GM23248 (cell line): ENCODE data around the gene RPA1. TPM values are rescaled to one million over a fixed set of nuclear protein-coding genes. Genes with fewer than 3 reads are reported as not detected.

Experiments
- DNase-seq: peaks from one replicate; pipeline ENCODE4 v3.0.0-alpha.2; 2015
- H2AFZ ChIP-seq: fragments of 200-600 bp; sonication (generic); 2 replicates; pipeline ENCODE4 v1.6.1; 2016; ENCODE audit warnings: antibody characterized with exemption
- H3F3A ChIP-seq: fragments of 200-600 bp; sonication (generic); 2 replicates; pipeline ENCODE4 v1.6.1; 2016; ENCODE audit warnings: mild to moderate bottlenecking, antibody characterized with exemption, mixed run types; ENCODE audit not compliant: insufficient read depth
- H3K27ac ChIP-seq: fragments of 200-600 bp; sonication (generic); 2 replicates; pipeline ENCODE4 v1.5.1; 2016; ENCODE audit warnings: mild to moderate bottlenecking
- H3K27me3 ChIP-seq: fragments of 200-600 bp; sonication (generic); replicated peaks from 2 replicates; pipeline ENCODE4 v1.6.1; 2016; ENCODE audit warnings: mild to moderate bottlenecking; ENCODE audit not compliant: insufficient read depth
- H3K36me3 ChIP-seq: fragments of 200-600 bp; sonication (generic); 2 replicates; pipeline ENCODE4 v1.6.1; 2016; ENCODE audit warnings: low read depth, mild to moderate bottlenecking
- H3K4me1 ChIP-seq: fragments of 200-600 bp; sonication (generic); 2 replicates; pipeline ENCODE4 v1.6.1; 2016; ENCODE audit warnings: mild to moderate bottlenecking; ENCODE audit not compliant: insufficient read depth
- H3K4me2 ChIP-seq: fragments of 200-600 bp; sonication (generic); one replicate; pipeline ENCODE4 v1.6.1; 2016; ENCODE audit warnings: mild to moderate bottlenecking; ENCODE audit not compliant: unreplicated experiment
- H3K4me3 ChIP-seq: fragments of 200-600 bp; sonication (generic); 2 replicates; pipeline ENCODE4 v1.5.1; 2016; ENCODE audit warnings: mild to moderate bottlenecking
- H3K79me2 ChIP-seq: fragments of 200-600 bp; sonication (generic); 2 replicates; pipeline ENCODE4 v1.6.1; 2016; ENCODE audit warnings: mild to moderate bottlenecking; ENCODE audit not compliant: insufficient read depth
- H3K9ac ChIP-seq: fragments of 200-600 bp; sonication (generic); 2 replicates; pipeline ENCODE4 v1.6.1; 2016; ENCODE audit warnings: mild to moderate bottlenecking
- H3K9me2 ChIP-seq: fragments of 200-600 bp; sonication (generic); 2 replicates; pipeline ENCODE4 v1.6.1; 2016; ENCODE audit warnings: mixed run types, mild to moderate bottlenecking, moderate library complexity; ENCODE audit not compliant: insufficient read depth
- H3K9me3 ChIP-seq: fragments of 200-600 bp; sonication (generic); one replicate; pipeline ENCODE4 v1.6.1; 2017; ENCODE audit warnings: low read depth
- H4K20me1 ChIP-seq: fragments of 200-600 bp; sonication (generic); 2 replicates; pipeline ENCODE4 v1.6.0; 2016; ENCODE audit not compliant: insufficient read depth
- EZH2 ChIP-seq: fragments of 200-600 bp; sonication (generic); IDR thresholded peaks from 2 replicates; pipeline ENCODE4 v1.6.1; 2018; ENCODE audit warnings: antibody characterized with exemption, mild to moderate bottlenecking; ENCODE audit not compliant: insufficient read depth, poor library complexity, severe bottlenecking
- EZH2phosphoT487 ChIP-seq: fragments of 200-600 bp; sonication (generic); IDR thresholded peaks from 2 replicates; pipeline ENCODE4 v1.6.1; 2018; ENCODE audit warnings: antibody characterized with exemption, moderate library complexity, mild to moderate bottlenecking, low read depth; ENCODE audit not compliant: insufficient read depth
- WGBS, 2 experiments: methylation state at CpG; one replicate each; pipeline ENCODE4 v1.1.6; 2015 to 2017; ENCODE audit warnings: low lambda C conversion rate in 2 of 2, low coverage in 1 of 2; ENCODE audit errors: missing lambda C conversion rate in 2 of 2; 5-methylcytosine and 5-hydroxymethylcytosine counted together
- in situ Hi-C: fragments of 300-500 bp; cut with MboI; formaldehyde crosslinking; loops from 2 replicates; pipeline ENCODE4 v1.15.0; 2020
- polyA plus RNA-seq: library from polyadenylated mRNA; unstranded; fragments of >200 nt; fragmentation: Nextera tagmentation; extraction: Ambion mirVana; gene quantifications from 2 replicates; pipeline ENCODE4 v1.2.1, GENCODE V29; 2016
- total RNA-seq: library from RNA; depleted of rRNA; stranded (reverse); fragments of >200 nt; shearing (Covaris generic); gene quantifications from 2 replicates; pipeline ENCODE4 v1.2.3, GENCODE V29; 2014

Gene RPA1
- total and polyA plus RNA-seq, 2 experiments from 2014 or later: 16.4 to 37.1 TPM

- TF ChIP-seq EZH2 (no peak), EZH2phosphoT487 (no peak)
- H3K9me2 ChIP-seq: no peaks in the 10 kb centered on the region
- H3K79me2 ChIP-seq: no peaks in the 10 kb centered on the region
- H3K36me3 ChIP-seq: peaks cover 18% of the 10 kb centered on the region; the same call in 1 of the 2 replicates
- DNase-seq: no peak
- H2AFZ ChIP-seq: no peak overlapping the region
- H3K9me3 ChIP-seq: no peaks in the 10 kb centered on the region
- H3K4me1 ChIP-seq: no peaks in the 10 kb centered on the region
- H3K4me3 ChIP-seq: no peak overlapping the region
- no peak overlapping the region for H3K4me2 ChIP-seq
- no peaks in the 10 kb centered on the region for H4K20me1 ChIP-seq
- WGBS, 2 experiments: 96 to 97% methylated on average over 9 of the region's 9 CpGs
- in situ Hi-C loops: no loop called here
- no peak overlapping the region for H3K27ac ChIP-seq
- H3F3A ChIP-seq: no peaks in the 10 kb centered on the region
- H3K9ac ChIP-seq: no peak overlapping the region
- no peaks in the 10 kb centered on the region for H3K27me3 ChIP-seq
These were observed 43.6 kb downstream of the RPA1 start for GRCh38 chr17:1873418-1873817.

GRCh38 chr17:1875597-1875996, 45.8 kb downstream of the RPA1 start:
- Histone ChIP-seq H3K36me3 (peaks cover 18% of the 10 kb centered on the region; the same call in 1 of the 2 replicates), H3K27ac (no peak overlapping the region), H2AFZ (no peak overlapping the region), H3K4me3 (no peak overlapping the region), H3K27me3 (no peaks in the 10 kb centered on the region), H3K79me2 (no peaks in the 10 kb centered on the region), H4K20me1 (no peaks in the 10 kb centered on the region), H3K9ac (no peak overlapping the region), H3K9me2 (no peaks in the 10 kb centered on the region), H3K9me3 (no peaks in the 10 kb centered on the region), H3K4me1 (no peaks in the 10 kb centered on the region), H3F3A (no peaks in the 10 kb centered on the region), H3K4me2 (no peak overlapping the region)
- DNase-seq: no peak
- WGBS, 2 experiments: 98 to 100% methylated on average over 4 of the region's 4 CpGs
- no peak for TF ChIP-seq EZH2
- TF ChIP-seq EZH2phosphoT487: no peak
- in situ Hi-C loops: no loop called here

- peaks cover 18% of the 10 kb centered on the region; the same call in 1 of the 2 replicates for H3K36me3 ChIP-seq
- no peaks in the 10 kb centered on the region for H3K4me1 ChIP-seq
- in situ Hi-C loops: no loop called here
- H3K4me2 ChIP-seq: no peak overlapping the region
- peak; percentile 57 for DNase-seq
- no peak overlapping the region for H2AFZ ChIP-seq
- peaks cover 8% of the 10 kb centered on the region; the same call in 1 of the 2 replicates for H3F3A ChIP-seq
- no peak overlapping the region for H3K27ac ChIP-seq
- TF ChIP-seq EZH2phosphoT487: no peak
- TF ChIP-seq EZH2: no peak
- no peaks in the 10 kb centered on the region for H3K9me2 ChIP-seq
- no peaks in the 10 kb centered on the region for H3K9me3 ChIP-seq
- H3K79me2 ChIP-seq: no peaks in the 10 kb centered on the region
- no peaks in the 10 kb centered on the region for H3K27me3 ChIP-seq
- no peak overlapping the region for H3K9ac ChIP-seq
- H4K20me1 ChIP-seq: no peaks in the 10 kb centered on the region
- H3K4me3 ChIP-seq: no peak overlapping the region
- WGBS, 2 experiments: 75 to 77% methylated on average over 17 of the region's 17 CpGs
These were observed 48.8 kb downstream of the RPA1 start for GRCh38 chr17:1878419-1879121.

GRCh38 chr17:1880851-1881630, 51.2 kb downstream of the RPA1 start:
- H3K4me3 ChIP-seq: no peak overlapping the region
- no peaks in the 10 kb centered on the region for H3K4me1 ChIP-seq
- TF ChIP-seq EZH2 (no peak), EZH2phosphoT487 (no peak)
- H3K36me3 ChIP-seq: peaks cover 27% of the 10 kb centered on the region
- H3K27me3 ChIP-seq: no peaks in the 10 kb centered on the region
- no peaks in the 10 kb centered on the region for H3K9me3 ChIP-seq
- WGBS, 2 experiments: 82 to 88% methylated on average over 12 of the region's 12 CpGs
- H3K9ac ChIP-seq: no peak overlapping the region
- in situ Hi-C loops: no loop called here
- DNase-seq: peak; percentile 37
- H3K79me2 ChIP-seq: no peaks in the 10 kb centered on the region
- peaks cover 8% of the 10 kb centered on the region; the same call in 1 of the 2 replicates for H3F3A ChIP-seq
- no peaks in the 10 kb centered on the region for H3K9me2 ChIP-seq
- H3K4me2 ChIP-seq: no peak overlapping the region
- H3K27ac ChIP-seq: no peak overlapping the region
- H4K20me1 ChIP-seq: no peaks in the 10 kb centered on the region
- no peak overlapping the region for H2AFZ ChIP-seq
